Neural progenitor cell (in vitro differentiated cells): ENCODE data around the gene AUTS2. TPM values are rescaled to one million over a fixed set of nuclear protein-coding genes. Genes with fewer than 3 reads are reported as not detected.

ENCODE experiments used
- DNase-seq: peaks from one replicate; pipeline ENCODE4 v3.0.0-alpha.2; 2016; ENCODE audit warnings: low spot score
- H2AFZ ChIP-seq: fragments of 200-600 bp; sonication (generic); replicated peaks from 2 replicates; pipeline ENCODE4 v1.6.1; 2016; ENCODE audit warnings: antibody characterized with exemption
- H3F3A ChIP-seq: fragments of 200-600 bp; sonication (generic); 2 replicates; pipeline ENCODE4 v1.6.1; 2016; ENCODE audit warnings: antibody characterized with exemption, low read depth
- H3K27ac ChIP-seq: fragments of 200-600 bp; sonication (generic); 2 replicates; pipeline ENCODE4 v1.5.1; 2016; ENCODE audit warnings: mild to moderate bottlenecking
- H3K27me3 ChIP-seq: fragments of 200-600 bp; sonication (generic); 2 replicates; pipeline ENCODE4 v1.6.1; 2016; ENCODE audit warnings: mild to moderate bottlenecking, moderate library complexity
- H3K36me3 ChIP-seq: fragments of 200-600 bp; sonication (generic); 2 replicates; pipeline ENCODE4 v1.5.1; 2016
- H3K4me1 ChIP-seq: fragments of 200-600 bp; sonication (generic); 2 replicates; pipeline ENCODE4 v1.6.1; 2016; ENCODE audit warnings: mixed run types
- H3K4me2 ChIP-seq: fragments of 200-600 bp; sonication (generic); 2 replicates; pipeline ENCODE4 v1.6.1; 2016
- H3K4me3 ChIP-seq: fragments of 200-600 bp; sonication (generic); 2 replicates; pipeline ENCODE4 v1.5.1; 2016
- H3K79me2 ChIP-seq: fragments of 200-600 bp; sonication (generic); 2 replicates; pipeline ENCODE4 v1.6.1; 2016; ENCODE audit warnings: low read depth
- H3K9ac ChIP-seq: fragments of 200-600 bp; sonication (generic); 2 replicates; pipeline ENCODE4 v1.6.1; 2016
- H3K9me3 ChIP-seq: fragments of 200-600 bp; sonication (generic); 2 replicates; pipeline ENCODE4 v1.5.1; 2016; ENCODE audit warnings: low read depth
- H4K20me1 ChIP-seq: fragments of 200-600 bp; sonication (generic); 2 replicates; pipeline ENCODE4 v1.6.1; 2016; ENCODE audit warnings: low read depth
- H3K27ac Mint-ChIP-seq: 3 replicates; pipeline ENCODE4 v1.8.0; 2021; ENCODE audit warnings: mixed read lengths
- H3K27me3 Mint-ChIP-seq: 2 replicates; pipeline ENCODE4 v1.8.0; 2022; ENCODE audit warnings: low read depth, mild to moderate bottlenecking, inconsistent platforms, moderate library complexity, mixed read lengths; ENCODE audit not compliant: insufficient read depth
- H3K36me3 Mint-ChIP-seq: 3 replicates; pipeline ENCODE4 v1.8.0; 2021; ENCODE audit warnings: mixed read lengths
- H3K4me1 Mint-ChIP-seq: 3 replicates; pipeline ENCODE4 v1.8.0; 2021; ENCODE audit warnings: mixed read lengths
- H3K4me3 Mint-ChIP-seq: 3 replicates; pipeline ENCODE4 v1.8.0; 2021; ENCODE audit warnings: mild to moderate bottlenecking, moderate library complexity, mixed read lengths
- H3K9me3 Mint-ChIP-seq: 3 replicates; pipeline ENCODE4 v1.8.0; 2020; ENCODE audit warnings: mixed read lengths
- CTCF ChIP-seq: fragments of 200-600 bp; sonication (generic); IDR thresholded peaks from 2 replicates; pipeline ENCODE4 v1.5.1; 2017; ENCODE audit warnings: antibody characterized with exemption, mild to moderate bottlenecking
- EZH2 ChIP-seq: fragments of 200-600 bp; sonication (generic); IDR thresholded peaks from 2 replicates; pipeline ENCODE4 v1.6.1; 2017; ENCODE audit warnings: antibody characterized with exemption, mild to moderate bottlenecking, moderate library complexity
- EZH2phosphoT487 ChIP-seq: fragments of 200-600 bp; sonication (generic); IDR thresholded peaks from 2 replicates; pipeline ENCODE4 v1.6.1; 2017; ENCODE audit warnings: antibody characterized with exemption
- total RNA-seq: library from RNA; depleted of rRNA; stranded (reverse); fragments of >200 nt; gene quantifications from 2 replicates; pipeline ENCODE4 v1.2.3, GENCODE V29; 2015; ENCODE audit warnings: low replicate concordance

AUTS2 gene
- total RNA-seq, 1 donor from 2014 or later: 50.0 TPM

GRCh38 chr7:69857014-69857413 is 258.7 kb downstream of the AUTS2 start:
- no peaks in the 10 kb centered on the region for H3K36me3 Mint-ChIP-seq
- no peaks in the 10 kb centered on the region for H3K27me3 Mint-ChIP-seq
- peaks cover 55% of the 10 kb centered on the region for H3K4me1 Mint-ChIP-seq
- peak overlapping the region; percentile 31 for H3K27ac Mint-ChIP-seq
- peaks cover 15% of the 10 kb centered on the region for H4K20me1 ChIP-seq
- no peak overlapping the region for H3K9ac ChIP-seq
- no peaks in the 10 kb centered on the region for H3K36me3 ChIP-seq
- H3K9me3 ChIP-seq: no peaks in the 10 kb centered on the region
- no peaks in the 10 kb centered on the region for H3K27me3 ChIP-seq
- H3K27ac ChIP-seq: no peak overlapping the region
- H3K9me3 Mint-ChIP-seq: no peaks in the 10 kb centered on the region
- H3F3A ChIP-seq: no peaks in the 10 kb centered on the region
- no peak overlapping the region for H2AFZ ChIP-seq
- TF ChIP-seq CTCF (no peak), EZH2phosphoT487 (no peak), EZH2 (no peak)
- no peak overlapping the region for H3K4me3 ChIP-seq
- no peak overlapping the region for H3K4me2 ChIP-seq
- no peaks in the 10 kb centered on the region for H3K79me2 ChIP-seq
- H3K4me1 ChIP-seq: peaks cover 15% of the 10 kb centered on the region
- DNase-seq: no peak
- H3K4me3 Mint-ChIP-seq: no peak overlapping the region

GRCh38 chr7:69858471-69858870 is 260.2 kb downstream of the AUTS2 start:
- no peaks in the 10 kb centered on the region for H3K36me3 Mint-ChIP-seq
- Histone ChIP-seq H3K36me3 (no peaks in the 10 kb centered on the region), H3F3A (no peaks in the 10 kb centered on the region), H2AFZ (no peak overlapping the region), H3K79me2 (no peaks in the 10 kb centered on the region), H3K9ac (no peak overlapping the region), H3K27ac (no peak overlapping the region), H3K4me3 (no peak overlapping the region), H3K9me3 (no peaks in the 10 kb centered on the region), H3K4me2 (no peak overlapping the region), H3K27me3 (no peaks in the 10 kb centered on the region), H4K20me1 (peaks cover 15% of the 10 kb centered on the region), H3K4me1 (peaks cover 15% of the 10 kb centered on the region)
- H3K27me3 Mint-ChIP-seq: no peaks in the 10 kb centered on the region
- no peak for DNase-seq
- TF ChIP-seq EZH2phosphoT487 (no peak), EZH2 (no peak), CTCF (no peak)
- peaks cover 55% of the 10 kb centered on the region for H3K4me1 Mint-ChIP-seq
- no peak overlapping the region for H3K27ac Mint-ChIP-seq
- no peak overlapping the region for H3K4me3 Mint-ChIP-seq
- H3K9me3 Mint-ChIP-seq: no peaks in the 10 kb centered on the region

- no peak for TF ChIP-seq EZH2phosphoT487
- TF ChIP-seq EZH2: no peak
- no peak for TF ChIP-seq CTCF
- H3K4me3 Mint-ChIP-seq: no peak overlapping the region
- no peaks in the 10 kb centered on the region for H3K9me3 ChIP-seq
- no peaks in the 10 kb centered on the region for H3F3A ChIP-seq
- no peaks in the 10 kb centered on the region for H3K36me3 Mint-ChIP-seq
- H3K4me1 Mint-ChIP-seq: peaks cover 60% of the 10 kb centered on the region
- no peaks in the 10 kb centered on the region for H3K36me3 ChIP-seq
- peaks cover 15% of the 10 kb centered on the region for H3K4me1 ChIP-seq
- no peak overlapping the region for H3K27ac ChIP-seq
- no peaks in the 10 kb centered on the region for H3K27me3 Mint-ChIP-seq
- no peaks in the 10 kb centered on the region for H3K27me3 ChIP-seq
- H3K9ac ChIP-seq: no peak overlapping the region
- no peak overlapping the region for H3K4me3 ChIP-seq
- H3K9me3 Mint-ChIP-seq: no peaks in the 10 kb centered on the region
- H3K4me2 ChIP-seq: no peak overlapping the region
- H4K20me1 ChIP-seq: peaks cover 15% of the 10 kb centered on the region
- no peaks in the 10 kb centered on the region for H3K79me2 ChIP-seq
- DNase-seq: no peak
- H3K27ac Mint-ChIP-seq: no peak overlapping the region
- H2AFZ ChIP-seq: no peak overlapping the region
Measured at GRCh38 chr7:69859342-69859741, 261.1 kb downstream of the AUTS2 start.
